Stimulated activated CD8-positive, alpha-beta memory T cell treated with anti-CD3 and anti-CD28 coated beads, Interleukin-2, amount 100 ng/mL, for 48 hours (primary cell): ENCODE results near the gene TMTC2.

Experiments
- DNase-seq, 2 donors: peaks; one replicate each; pipeline ENCODE4 v3.0.0-alpha.2; 2020; ENCODE audit warnings: low read depth in 2 of 2

TMTC2 gene

DNA sequence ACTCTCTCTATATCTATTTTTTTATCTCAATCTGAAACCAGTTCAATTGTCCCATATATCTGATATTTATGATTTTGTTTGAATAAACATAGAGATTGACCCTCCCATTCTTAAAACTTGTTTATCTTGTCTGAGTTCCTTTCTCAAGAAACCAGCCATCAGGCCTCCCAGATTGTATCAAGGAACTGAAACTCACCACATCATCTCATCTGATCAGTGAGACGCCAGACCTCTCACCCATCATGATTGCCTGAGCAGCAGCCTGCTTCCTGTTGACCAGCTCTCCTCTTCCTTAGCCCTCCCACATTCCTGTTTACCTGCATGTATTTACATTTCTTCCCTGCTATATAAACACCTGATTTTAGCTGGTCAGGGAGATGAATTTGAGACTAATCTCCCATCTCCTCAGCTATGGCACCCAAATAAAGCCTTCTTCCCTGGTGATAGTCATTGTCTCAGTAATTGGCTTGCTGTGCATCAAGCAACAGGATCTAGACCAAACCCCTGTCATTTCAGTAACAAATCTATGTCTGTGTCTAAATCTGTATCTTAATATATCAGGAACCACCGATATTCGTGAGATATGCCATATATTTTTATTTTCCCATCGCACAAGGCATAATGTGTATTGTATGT is 323.6 kb downstream of the TMTC2 start:
- DNase-seq = no peak

DNA sequence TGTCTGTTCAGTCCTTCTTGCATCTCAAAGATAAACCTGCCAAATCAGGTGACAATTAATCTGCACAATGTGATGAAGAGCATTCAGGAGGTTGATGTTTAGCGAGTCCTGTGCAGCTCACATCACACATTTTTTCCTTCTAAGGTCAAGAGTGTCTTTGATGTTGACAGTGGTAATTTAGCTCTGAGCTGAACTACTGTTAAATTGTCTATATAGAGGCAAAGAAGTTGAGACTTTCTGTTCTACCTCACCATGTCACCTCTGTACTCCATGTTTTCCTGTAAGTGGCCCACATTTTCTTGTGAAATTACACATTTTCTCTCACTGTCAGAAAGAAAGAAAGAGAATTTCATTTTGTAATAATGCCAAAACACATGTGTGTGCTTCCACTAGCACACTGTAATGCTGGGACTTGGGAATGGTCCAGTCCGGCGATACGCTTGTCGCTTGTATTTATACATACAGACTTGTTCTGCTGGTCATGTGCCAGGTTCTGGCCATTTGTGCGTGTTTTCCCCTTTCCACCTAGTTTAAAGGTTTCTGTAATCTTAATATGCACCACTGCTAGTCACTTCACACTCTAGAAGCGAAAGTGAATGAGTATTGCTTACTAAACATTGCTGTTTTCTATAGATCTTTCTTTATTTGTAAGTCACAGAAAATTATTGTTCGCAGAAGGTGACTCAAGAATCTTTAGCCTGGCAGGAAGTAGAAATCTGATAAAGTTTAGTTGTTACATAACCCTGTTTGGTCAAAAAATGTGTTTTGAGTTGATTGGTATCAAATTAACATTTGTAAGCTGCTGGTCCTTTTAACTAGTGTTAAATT is 328.9 kb downstream of the TMTC2 start:
- no peak for DNase-seq

DNA sequence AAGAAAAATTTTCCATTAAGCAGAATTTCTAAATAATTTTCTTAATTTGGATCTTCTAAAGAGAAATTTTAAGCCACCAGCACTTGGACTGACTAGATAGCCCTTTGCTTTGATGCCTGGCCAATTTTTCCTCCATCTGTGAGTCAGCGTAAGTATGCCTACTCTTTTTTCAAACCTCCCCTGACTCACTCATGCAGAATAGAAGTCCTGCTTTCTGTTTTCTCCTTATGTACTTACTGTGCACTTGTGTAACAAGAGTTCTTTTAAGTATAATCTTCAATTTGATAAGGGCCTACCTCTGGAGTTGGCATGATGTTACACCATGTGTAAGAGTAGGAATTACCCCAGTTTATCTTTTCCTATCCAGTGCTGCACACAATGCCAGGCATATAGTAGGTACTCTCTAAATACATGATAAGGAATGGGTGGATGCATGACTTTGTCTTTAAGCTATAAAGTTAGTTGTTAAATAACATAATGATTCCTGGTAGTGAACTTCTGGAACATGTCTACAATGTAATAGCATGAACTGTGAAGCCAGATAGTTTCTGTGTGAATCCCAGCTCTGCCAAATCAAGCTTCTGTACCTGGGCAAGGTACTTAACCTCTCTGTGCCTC is 329.6 kb downstream of the TMTC2 start:
- DNase-seq = no peak

DNA sequence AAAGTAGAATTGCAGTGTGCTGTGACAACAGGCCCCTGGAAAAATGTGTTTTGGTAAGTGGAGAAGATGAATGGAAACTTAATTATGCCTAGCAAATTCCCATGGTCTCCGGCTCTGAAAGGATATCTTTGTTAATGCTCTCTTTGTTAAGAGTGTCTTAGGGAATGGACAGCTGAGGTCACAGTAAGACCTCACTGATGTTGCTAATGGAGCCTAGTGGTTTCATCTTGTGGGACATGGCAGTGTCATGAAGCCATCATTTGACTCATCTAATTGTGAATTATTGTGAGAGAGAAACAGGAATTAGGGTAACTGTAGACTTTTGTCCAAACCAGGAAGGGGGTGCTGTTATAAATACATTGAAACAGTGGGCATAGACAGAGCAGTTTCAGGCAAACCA is 330.3 kb downstream of the TMTC2 start:
- DNase-seq = no peak

DNA sequence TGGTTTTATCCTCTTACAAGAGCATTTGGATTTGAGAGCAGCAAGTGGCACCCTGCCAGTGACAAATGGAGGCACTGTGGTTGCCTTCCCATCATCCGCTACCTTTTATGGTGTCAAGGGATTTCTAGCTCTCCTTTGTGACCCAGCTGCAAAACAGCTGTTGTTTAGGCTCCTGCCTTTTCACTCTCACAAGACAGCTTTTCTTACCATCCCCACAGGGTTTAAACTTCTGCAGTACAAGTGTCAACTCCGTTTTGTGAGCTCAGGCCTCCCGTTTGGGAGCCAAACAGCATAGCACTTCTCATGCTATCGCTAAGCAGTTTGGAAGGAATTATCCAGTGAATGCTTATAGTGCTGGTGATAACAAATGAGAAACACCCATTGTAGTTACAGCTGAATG is 331.4 kb downstream of the TMTC2 start:
- DNase-seq = no peak

DNA sequence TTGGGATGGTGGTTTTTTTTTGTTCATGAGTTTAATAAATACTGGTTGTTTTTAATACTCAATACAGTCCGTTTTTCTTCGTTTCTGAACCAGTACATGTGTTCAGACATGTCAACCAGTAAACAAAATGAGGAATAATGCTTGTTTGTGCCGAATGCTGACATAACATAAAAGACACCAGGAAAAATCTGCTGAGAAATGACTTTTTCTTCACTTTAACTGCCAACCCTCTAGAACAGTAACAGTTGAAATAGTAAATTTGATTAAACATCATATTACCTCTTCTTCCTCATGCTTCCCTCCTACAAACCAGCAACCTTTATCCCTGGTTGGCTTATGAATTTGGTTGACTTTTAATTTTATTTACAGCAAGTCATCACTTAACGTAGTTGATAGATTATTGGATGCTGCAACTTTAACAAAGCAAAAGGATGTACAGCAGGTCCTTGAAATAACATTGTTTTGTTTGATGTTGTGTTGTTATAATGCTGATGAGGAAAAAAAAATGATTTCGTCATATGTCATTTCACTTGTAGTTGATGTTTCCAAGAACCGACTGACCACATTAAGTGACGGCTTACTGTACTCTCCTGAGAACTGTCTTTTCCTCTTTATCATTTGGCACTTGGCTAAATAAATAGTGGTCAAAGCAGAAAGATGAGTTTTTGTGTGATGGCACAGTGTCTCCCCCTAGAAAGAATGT is 340.5 kb downstream of the TMTC2 start:
- DNase-seq = no peak

DNA sequence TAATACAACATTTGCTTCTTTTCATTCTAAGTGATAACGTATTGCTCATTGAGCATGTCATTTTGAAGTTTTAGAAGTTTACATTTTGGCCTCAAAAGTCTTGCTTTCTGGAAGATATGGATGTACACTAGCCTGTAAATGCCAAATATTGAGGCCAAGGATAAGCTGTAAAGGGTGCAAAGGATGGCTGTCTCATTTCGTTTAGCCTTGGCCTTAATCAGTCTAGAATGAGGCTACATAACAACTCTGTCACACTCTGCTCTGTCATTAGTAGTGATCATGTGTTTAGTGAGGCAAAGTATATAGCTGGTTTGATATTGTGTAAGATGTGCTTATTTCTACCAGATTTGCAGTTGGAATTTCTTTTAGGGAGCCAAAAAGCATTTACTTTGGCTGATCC is 344.5 kb downstream of the TMTC2 start:
- DNase-seq = no peak

DNA sequence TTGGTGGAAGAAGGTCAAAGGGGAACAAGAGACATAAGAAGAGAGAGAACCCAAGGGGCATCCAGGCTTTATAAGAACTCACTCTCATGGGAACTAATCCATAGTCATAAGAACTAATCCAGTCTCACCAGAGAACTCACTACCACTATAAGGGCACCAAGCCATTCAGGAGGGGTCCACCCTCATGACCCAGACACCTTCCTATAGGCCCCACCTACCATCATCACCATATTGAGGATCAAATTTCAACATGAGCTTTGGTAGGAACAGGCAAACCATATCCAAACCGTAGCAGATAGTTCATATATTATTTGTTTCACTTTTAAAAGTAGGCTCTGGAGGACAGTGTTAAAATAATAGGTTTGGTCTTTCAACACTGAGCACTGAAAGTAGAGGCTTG is 350.1 kb downstream of the TMTC2 start:
- no peak for DNase-seq

DNA sequence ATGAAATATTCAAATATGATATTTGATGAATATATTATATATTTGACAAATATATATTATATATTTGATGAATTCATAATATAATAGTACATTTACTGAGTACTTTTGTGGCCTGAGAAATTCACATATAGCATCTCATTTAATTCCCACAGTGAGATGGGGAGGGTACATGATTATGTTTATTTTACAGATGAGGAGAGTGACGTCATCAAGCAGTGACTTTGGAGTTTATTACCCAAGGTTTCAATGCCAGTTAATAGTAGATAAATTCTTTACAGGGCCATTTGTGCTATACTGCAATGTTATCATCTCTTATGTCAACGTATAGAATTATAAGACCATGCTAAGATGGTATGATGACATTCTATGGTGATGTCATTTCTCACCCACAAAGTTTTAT is 352.7 kb downstream of the TMTC2 start:
- DNase-seq = no peak

DNA sequence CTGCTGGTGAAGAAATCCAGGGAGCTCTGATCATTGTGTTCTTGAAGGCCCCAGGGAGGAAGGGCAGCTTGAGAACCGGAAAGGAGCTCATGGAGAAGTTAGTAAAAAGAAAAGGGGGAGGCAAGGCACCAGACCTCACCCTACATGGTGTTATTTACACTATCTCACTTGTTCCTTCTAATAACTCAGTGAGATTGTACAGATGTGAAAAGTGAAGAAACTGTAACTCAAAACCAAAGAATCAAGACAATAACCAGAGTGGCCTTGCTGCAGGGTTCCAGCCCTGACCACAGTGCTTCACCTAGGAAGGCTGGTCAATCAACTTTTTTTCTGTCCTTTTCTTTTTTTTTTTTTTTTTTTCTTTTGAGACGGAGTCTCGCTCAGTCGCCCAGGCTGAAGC is 353.6 kb downstream of the TMTC2 start:
- no peak for DNase-seq

DNA sequence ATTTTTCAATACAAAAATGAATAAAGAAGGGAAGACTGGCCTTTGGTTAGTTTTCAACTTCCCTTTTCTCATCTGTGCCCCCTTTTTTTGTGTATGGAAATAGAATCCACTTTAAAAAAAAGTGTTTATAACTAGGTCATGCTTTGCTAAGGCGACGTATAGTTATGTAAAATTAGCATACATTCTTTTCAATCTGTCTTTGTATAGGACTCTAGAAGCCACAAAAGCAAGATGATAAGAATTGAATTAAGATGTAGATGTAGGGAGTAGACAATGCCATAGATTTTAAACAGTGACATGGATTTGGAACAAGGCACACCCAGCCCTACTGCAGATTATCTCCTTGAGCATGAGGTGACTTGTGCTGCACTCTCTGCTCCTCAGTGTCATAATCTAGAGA is 354.3 kb downstream of the TMTC2 start:
- DNase-seq = no peak

DNA sequence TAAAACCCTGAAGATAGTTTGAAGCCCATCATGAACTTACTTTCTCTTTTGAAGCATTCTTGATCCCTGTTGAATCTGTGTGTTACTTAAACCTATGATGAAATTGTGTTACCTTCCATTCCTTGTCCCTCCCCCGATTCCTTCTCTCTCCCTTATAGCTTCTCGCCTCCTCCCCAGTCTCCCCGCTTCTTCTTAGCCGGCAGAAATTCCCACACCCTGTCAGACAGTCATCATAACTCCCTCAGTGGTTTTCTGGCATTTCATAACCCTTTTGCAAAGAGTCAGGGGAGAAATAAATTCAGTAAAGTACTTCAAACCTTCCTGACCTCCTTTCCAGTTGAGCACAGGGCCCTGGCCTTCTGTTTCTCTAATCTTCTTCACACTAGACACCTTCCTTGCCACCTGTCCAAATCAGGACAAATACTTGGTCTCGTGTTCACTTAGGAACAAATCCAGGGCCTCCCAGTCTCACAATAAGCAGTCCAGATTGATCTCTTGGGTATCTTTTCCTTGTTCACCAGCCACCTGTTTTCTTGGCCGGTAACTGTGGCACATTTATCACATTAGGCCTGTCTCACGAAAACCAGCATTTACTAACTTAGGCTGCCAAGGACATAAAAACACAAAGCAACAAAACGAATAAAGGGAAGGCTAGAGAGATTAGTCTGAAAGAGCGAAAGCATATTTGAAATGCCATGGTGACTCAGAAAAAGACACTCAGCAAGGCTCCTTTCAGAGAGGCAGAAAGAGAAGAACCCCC is 355.9 kb downstream of the TMTC2 start:
- no peak for DNase-seq

DNA sequence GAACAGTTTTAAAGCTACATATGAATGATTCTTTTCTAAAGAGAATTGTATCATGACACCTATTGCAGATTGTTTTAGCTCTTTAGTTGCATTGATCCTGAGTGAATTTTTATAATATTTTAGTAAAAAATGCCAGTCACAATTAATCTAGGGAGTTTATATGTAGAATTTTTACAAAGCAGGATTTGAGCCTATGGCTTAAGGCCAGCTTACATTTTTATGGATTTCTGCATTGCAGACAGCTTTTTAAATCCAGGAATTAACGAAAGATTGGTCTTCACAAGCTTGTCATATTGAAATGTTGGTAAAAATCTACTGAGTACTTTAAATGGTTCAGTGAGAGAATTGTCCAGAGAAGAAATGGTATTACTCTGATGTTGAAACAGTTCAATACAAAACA is 358.0 kb downstream of the TMTC2 start:
- no peak for DNase-seq

DNA sequence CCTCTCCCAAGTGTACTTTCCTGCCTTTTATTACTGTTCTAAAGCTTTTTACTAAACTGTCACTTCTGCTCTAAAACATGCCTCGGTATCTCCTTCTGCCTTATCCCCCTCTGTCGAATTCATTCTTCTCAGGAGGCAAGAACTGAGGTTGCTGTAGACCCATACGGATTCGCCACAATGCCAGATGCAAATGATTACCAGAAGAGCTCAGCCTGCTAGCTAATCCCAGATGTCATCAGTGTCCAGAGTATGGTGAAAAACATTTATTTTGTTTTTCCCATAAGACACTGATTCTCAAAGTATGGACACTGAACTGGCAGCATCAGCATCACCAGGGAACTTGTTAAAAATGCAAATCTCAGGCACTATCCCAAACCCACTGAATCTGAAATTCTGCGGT is 359.3 kb downstream of the TMTC2 start:
- no peak for DNase-seq

DNA sequence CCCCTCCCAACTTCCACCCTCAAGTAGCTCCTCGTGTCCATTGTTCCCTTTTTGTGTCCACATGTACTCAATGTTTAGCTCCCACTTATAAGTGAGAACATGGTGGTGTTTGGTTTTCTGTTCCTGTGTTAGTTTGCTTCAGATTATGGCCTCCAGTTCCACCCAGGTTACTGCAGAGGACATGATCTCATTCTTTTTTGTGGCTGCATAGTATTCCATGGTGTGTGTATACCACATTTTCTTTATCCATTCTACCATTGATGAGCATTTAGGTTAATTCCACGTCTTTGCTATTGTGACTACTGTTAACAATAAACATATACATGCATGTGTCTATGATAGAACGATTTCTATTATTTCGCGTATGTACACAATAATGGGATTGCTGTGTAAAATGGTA is 362.6 kb downstream of the TMTC2 start:
- DNase-seq = no peak

DNA sequence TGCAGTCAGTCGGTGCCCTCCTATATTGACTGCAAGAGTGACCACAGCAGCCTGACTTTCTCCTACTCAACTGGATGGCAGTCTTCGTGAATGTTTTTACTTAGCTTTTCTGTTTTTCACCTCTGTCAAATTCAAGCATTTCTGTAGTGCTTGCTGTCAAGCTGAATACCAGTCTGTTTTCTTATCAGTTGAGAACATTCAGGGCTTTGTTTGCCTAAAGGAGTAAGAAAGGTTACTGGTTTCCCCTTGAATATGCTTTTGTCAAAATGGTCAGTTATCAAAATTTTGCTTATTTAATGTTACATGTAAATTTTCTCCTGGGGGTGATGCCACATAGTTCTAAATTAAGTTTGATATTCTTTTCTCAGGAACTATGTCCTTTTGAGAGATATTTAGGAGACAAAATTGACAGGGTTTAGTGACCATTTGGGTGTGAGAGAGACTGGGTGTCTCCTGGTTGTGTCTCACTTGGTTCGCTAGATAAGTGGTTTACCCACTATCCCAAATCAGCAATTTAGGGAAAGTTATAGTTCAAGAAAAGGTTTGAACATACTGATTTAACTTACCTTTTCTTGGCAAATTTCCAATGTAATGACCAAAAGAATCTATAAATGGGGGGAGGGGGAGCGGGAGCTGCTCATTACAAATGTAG is 366.3 kb downstream of the TMTC2 start:
- no peak for DNase-seq

DNA sequence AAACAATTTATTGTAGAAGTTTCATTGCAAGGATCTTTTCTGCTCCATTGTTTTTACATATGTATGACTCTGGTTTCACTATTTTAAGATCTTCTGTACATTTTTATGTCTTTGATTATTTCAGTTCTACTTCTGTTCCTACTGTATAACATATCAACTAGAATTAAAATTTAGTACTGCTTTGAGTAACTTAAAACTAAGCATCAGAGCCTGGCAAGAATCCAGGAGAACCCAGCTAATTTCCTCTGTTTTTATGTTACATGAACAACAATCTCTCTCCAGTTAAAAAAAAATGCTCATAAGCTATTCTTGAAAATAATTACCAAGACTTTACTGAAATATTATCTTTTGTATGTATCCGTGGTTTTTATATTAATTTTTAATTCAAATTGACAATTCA is 370.7 kb downstream of the TMTC2 start:
- DNase-seq = no peak

DNA sequence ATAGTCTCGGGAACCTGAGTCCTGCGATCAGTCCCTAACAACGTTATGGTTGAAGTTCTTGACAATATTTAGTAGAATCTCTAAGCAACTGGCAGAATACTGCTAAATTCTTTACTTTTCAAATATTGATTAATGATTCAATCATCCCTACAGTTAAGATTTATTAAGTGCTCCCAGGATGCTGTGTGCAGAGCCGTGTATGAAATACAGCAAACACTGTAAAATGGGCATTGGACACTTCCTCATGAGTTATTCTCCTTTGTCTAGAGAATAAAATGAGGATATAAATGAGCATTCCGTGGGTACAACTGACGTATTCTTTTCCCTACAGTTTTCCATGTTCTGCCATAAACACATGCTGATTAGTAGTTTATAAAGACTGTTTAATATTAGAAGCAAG is 372.4 kb downstream of the TMTC2 start:
- no peak for DNase-seq

DNA sequence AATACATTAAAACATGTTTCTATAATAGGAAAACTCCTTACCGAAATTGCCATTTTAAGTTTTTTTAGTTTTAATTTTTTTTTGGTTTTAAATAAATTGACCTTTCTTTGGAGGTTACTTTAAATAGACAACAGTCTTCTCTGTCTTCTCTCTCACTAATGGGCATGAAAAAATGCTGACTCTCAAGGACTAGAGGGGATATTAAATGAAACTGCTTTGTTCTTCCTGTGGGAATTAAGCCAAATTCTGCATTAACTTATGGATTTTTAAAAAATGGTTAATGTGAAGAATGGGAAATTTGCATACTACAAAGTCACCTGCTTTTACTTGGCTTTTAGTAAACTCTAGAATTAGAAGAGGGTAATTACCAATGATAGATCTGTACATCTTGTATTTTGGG is 378.9 kb downstream of the TMTC2 start:
- no peak for DNase-seq

DNA sequence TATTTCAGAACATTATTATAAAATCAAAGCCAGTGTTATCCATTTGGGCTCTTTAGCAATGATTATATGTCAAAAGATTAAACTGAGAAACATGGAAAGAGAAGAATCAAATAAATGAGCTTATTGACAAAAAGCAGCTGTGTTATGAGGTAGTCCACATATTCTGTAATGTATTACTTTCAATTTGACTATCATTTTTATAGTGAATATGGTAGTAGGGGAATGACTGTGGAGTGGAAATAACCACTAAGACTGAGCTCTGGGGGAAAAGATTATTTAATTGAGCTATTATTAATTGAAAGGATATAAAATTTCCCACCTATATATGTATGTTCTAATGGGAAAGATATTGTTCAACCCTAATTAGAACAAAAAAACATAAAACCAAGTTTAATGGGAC is 381.3 kb downstream of the TMTC2 start:
- DNase-seq = no peak

DNA sequence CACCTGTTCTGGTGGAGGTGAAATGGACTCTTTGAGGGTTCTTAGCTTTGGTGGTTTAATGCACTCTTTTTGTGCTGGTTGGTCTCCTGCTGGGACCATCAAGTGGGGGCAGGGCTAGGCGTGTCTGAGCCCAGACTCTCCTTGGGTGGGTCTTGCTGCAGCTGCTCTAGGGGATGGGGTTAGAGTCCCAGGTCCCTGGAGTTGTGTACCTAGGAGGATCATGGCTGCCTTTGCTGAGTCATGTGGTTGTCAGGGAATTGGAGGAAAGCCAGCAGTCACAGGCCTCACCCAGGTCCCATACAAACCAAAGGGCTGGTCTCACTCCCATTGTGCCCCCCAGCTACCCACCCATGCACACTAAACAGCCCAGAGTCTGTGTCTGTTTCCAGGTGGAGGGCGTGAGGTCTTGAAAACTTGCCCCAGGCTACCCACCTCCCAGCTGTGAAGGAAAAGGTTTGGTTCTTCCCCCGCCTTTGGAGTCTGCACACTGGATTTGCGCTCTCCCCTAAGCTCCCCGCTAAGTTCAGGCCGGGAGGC is 387.7 kb downstream of the TMTC2 start:
- DNase-seq = no peak
